GM12875 (cell line): Measurements from ENCODE around the gene GPA33.

Experiments
- H3K4me3 ChIP-seq: one replicate; pipeline ENCODE4 v1.5.1; 2011; ENCODE audit warnings: low read depth, low read length, control low read depth
- TF ChIP-seq, protein P1 (sequence below): IDR thresholded peaks from 2 replicates; pipeline ENCODE4 v1.5.1; 2011; ENCODE audit warnings: low read depth, mild to moderate bottlenecking, control low read depth, inconsistent platforms, low read length, moderate library complexity, borderline replicate concordance; ENCODE audit not compliant: insufficient read depth

Gene GPA33

DNA sequence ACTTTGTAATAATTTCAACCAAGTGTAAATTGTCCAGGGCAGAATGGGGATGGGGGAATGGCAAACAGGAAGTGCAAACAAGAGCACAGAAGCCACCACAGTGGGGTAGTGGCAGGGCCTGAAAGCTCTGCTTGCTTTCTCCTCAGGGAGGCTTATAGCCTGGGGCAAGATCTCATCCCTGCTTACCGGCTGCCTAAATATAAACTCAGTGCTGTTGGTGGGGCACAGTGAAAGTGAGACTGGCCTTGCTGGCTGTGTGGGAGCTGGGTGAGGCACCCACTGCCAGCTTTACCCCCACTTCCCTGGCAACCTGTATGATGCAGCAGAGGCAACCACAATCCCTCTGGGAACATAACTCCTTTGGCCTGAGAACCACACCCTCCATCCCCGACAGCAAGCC is 18.9 kb upstream of the GPA33 start:
- TF ChIP-seq, protein P1, sequence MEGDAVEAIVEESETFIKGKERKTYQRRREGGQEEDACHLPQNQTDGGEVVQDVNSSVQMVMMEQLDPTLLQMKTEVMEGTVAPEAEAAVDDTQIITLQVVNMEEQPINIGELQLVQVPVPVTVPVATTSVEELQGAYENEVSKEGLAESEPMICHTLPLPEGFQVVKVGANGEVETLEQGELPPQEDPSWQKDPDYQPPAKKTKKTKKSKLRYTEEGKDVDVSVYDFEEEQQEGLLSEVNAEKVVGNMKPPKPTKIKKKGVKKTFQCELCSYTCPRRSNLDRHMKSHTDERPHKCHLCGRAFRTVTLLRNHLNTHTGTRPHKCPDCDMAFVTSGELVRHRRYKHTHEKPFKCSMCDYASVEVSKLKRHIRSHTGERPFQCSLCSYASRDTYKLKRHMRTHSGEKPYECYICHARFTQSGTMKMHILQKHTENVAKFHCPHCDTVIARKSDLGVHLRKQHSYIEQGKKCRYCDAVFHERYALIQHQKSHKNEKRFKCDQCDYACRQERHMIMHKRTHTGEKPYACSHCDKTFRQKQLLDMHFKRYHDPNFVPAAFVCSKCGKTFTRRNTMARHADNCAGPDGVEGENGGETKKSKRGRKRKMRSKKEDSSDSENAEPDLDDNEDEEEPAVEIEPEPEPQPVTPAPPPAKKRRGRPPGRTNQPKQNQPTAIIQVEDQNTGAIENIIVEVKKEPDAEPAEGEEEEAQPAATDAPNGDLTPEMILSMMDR: no peak
- H3K4me3 ChIP-seq: no peak overlapping the region

DNA sequence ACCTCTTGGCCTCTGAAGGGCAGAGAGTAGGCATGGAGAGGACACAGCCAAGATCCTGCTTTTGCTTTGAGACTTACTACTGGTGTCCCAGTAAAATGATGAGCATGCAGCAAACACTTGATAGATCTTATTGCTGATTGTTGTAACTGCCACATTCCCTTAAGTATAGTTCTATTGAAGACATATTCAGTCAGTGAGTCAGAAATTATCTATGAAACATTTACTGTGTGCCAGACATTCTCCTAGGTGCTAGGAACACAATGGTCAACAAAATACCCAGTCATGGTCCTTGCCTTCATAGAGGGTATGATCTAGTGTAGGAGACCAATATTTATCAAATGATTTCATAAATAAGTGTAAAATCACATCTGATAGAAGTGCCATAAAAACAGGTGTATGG is 17.3 kb upstream of the GPA33 start:
- TF ChIP-seq, protein P1: no peak

DNA sequence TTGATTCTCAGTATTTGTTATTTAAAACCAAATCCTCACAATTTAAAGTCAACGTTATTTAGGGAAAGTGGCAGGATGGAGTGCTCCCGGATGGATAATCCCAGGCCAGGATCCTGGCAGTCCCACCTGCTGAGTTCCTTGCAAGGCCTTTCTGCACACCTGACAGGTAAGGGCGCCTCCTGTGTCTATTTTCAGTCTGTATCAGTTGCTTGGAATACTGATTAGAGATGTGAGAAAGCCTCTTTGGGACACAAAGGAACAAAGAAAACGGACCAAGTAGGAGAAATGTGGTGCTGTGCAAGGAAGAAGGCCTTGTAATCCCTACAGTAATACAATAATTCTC is 15.9 kb upstream of the GPA33 start:
- no peak overlapping the region for H3K4me3 ChIP-seq
- TF ChIP-seq, protein P1: no peak

More for the DNA sequence above, 17.3 kb upstream of the GPA33 start:
- H3K4me3 ChIP-seq: no peak overlapping the region

DNA sequence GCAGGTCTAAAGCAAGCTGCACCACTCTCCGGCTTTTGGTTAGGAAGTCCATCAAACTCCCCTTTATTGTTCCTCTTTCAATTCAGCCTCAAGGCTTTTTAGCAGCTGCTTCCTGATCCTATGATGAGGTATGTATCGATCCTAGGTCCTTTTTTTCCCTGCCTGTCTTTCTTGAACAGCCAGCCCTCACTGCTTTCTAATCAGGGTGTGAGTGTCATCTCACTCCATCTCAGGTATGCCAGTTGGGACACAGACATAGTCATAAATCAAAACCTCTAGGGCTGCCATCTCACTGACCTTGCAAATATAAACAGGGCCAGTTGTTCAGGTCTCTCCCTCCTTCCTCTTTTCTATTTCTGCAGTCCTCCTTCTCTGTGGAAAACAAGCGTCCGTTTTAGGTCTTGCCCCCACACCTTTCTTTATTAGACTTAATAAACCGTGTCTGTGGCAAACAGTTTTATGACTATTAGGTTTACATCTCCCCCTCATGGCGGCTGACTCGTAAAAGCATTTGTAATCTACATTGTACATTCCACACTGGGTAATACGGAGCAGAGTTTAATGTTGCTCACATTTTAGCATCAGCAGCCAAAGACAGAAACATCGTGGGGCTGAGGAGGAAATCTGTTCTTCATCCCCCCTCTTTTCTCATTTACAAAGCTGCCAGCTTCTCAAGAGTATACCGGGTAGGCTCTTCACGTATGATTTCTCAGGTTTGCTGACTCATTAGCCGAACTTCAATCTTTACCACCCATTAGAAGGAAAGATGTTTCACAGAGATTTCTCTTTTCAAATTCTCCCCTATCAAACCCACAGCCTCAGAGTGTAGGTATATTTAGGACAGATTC is 15.3 kb upstream of the GPA33 start:
- TF ChIP-seq, protein P1: no peak
- no peak overlapping the region for H3K4me3 ChIP-seq

DNA sequence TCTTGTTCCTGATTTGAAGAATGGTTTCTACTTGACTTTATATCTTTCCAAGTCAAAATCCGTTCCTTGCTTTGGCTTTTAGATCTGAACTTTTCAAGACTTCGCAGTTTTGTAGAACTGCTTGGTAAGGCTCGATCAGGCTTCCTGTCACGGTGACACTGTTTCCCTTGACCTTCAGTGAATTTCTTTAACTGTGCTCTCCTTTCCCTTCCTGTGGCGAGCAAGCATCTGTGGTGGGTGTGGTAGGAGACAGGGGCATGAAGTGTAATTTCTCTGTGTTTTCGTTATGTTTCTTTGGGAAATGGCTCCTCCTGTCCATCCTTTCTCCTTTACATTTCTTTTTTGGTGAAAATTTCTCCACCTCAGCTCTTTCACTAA is 14.1 kb upstream of the GPA33 start:
- TF ChIP-seq, protein P1: no peak
- no peak overlapping the region for H3K4me3 ChIP-seq

DNA sequence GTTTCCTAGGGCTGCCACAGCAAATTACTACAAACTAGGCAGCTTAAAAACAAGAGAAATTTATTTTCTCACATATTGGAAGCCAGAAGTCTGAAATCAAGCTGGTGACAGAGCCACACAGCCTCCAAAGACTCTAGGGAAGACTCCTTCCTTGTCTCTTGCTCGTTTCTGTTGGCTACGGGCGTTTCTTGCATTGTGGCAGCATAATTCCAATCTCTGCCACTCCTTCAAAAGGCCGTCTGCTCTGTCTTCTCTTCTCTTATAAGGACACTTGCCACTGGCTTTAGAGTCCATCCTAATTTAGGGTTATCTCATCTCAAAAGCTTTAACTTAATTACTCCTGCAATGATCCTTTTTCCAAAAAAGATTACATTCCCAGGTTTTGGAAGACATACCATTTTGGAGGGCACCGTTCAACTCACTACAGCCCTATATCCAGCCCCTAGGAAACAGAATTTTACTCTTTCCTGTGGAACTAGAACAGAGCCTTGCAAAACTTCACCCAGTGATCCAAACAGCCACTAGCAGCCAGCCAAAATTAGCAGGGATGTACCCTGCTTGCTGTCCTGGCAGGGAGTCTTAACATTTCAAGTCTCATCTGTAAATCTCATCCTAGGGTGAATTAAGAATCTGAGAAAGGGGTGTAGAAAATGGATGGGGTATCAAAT is 12.9 kb upstream of the GPA33 start:
- TF ChIP-seq, protein P1: no peak
- no peak overlapping the region for H3K4me3 ChIP-seq

DNA sequence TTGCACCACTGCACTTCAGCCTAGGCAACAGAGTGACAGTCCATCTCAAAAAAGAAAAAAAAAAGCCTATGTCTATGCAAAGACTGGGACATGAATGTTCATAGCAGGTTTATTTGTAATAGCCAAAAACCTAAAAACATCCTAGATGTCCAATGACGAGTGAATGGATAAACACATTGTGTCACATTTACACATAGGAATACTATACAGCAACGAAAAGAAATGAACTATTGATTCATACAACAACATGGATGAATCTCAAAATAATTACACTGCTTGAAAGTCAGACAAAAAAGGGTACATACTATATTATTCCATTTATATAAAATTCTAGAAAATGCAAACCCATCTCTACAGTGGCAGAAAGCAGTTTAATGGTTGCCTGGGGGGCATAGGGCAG is 11.6 kb upstream of the GPA33 start:
- TF ChIP-seq, protein P1: no peak
- H3K4me3 ChIP-seq: no peak overlapping the region
